GM13976 (cell line): Measurements from ENCODE around the gene MAP3K10.
"Not testable (repeated sequence)": the region's sequence is repeated elsewhere in the genome, so short reads cannot be mapped to it uniquely, and the experiment has no call there.

Source experiments
- DNase-seq: peaks from one replicate; pipeline ENCODE4 v3.0.0; 2012; ENCODE audit warnings: low spot score
- CTCF ChIP-seq: IDR thresholded peaks from 2 replicates; pipeline ENCODE4 v1.5.1; 2012; ENCODE audit warnings: borderline replicate concordance, mild to moderate bottlenecking; ENCODE audit not compliant: insufficient read depth; ENCODE audit errors: extremely low read depth, missing control alignments, control extremely low read depth
- in situ Hi-C: fragments of 300-500 bp; cut with MboI; formaldehyde crosslinking; loops from one replicate; pipeline ENCODE4 v1.12.0; 2022; ENCODE audit warnings: low sequenced_read_pairs, mixed read lengths, inconsistent platforms; ENCODE audit not compliant: unreplicated experiment

Gene MAP3K10

GRCh38 chr19:40190891-40191835, at the start of gene MAP3K10:
Gene MAP3K10, plus strand, starts transcription at chr19:40191426. Its CDS starts 606 bp downstream, at chr19:40192032.
- DNase-seq = peak; percentile 92
- no peak for TF ChIP-seq CTCF
- in situ Hi-C loops = no loop called here

- in situ Hi-C loops = no loop called here
- no peak for TF ChIP-seq CTCF
- DNase-seq = no peak
These were observed 49.7 kb upstream of the MAP3K10 start for GRCh38 chr19:40141551-40141950.

DNA sequence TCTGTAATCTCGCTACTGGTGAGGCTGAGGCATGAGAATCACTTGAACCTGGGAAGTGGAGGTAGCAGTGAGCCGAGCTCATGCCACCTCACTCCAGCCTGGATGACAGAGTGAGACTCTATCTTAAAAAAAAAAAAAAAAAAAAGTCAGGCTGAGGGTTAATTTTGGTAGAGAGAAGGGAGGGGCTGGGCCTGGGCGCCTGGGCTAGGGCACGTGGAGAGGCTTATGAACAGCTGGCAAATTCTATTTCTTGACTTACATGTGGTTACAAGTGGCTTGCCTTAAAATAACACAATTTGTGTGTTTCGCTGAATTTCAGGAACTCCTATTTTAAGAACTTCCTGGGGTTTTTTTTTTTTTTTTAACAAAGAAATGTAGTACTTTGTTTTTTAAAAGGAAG, 47.6 kb upstream of the MAP3K10 start:
- TF ChIP-seq CTCF = no peak
- peak; percentile 48 for DNase-seq
- in situ Hi-C loops = no loop called here

GRCh38 chr19:40144151-40144550, 47.1 kb upstream of the MAP3K10 start:
- in situ Hi-C loops = no loop called here
- no peak for TF ChIP-seq CTCF
- no peak for DNase-seq

- TF ChIP-seq CTCF = no peak
- DNase-seq = no peak
- in situ Hi-C loops = no loop called here
These were observed 46.1 kb upstream of the MAP3K10 start for GRCh38 chr19:40144947-40145748.

DNA sequence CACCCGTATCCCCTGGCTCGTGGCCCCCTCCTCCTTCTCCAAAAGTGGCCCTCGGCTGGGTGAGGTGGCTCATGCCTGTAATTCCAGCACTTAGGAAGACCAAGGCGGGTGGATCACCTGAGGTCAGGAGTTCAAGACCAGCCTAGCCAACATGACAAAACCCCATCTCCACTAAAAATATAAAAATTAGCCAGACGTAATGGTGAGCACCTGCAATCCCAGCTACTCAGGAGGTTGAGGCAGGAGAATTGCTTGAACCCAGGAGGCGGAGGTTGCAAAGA, 45.5 kb upstream of the MAP3K10 start:
- DNase-seq, in situ Hi-C loops: not testable (repeated sequence)

DNA sequence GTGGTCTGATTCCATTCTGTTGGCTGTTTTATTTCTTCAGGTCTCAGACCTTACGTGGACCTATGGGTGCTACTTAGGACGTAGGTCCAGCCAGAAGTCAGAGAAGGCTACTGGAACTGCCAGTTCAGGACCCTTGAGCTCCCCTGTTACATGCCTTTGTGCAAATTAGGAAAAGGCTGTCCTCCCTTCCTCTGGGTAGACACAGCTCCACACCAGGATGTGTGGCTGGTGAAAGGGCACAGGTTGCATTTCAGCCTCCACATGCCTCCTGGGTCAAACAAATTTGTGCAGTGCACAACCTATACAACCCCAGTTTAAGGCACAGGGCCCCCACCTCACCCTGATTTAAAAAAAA, 43.9 kb upstream of the MAP3K10 start:
- in situ Hi-C loops = no loop called here
- no peak for DNase-seq
- no peak for TF ChIP-seq CTCF
